K562 (cell line): ENCODE results near the gene TFF3. TPM values are rescaled to one million over a fixed set of nuclear protein-coding genes. Genes with fewer than 3 reads are reported as not detected.

Experiments used
- NFYB ChIP-seq: IDR thresholded peaks from 2 replicates; pipeline ENCODE4 v1.6.1; 2011; ENCODE audit warnings: mild to moderate bottlenecking, moderate library complexity; ENCODE audit not compliant: insufficient read length; ENCODE audit errors: extremely low read depth
- TCF7L2 ChIP-seq: fragments of 150-350 bp; IDR thresholded peaks from 2 replicates; pipeline ENCODE4 v1.6.1; 2016; ENCODE audit warnings: low read depth, mild to moderate bottlenecking, low read length, moderate library complexity
- WHSC1 ChIP-seq: IDR thresholded peaks from one replicate; pipeline ENCODE4 v1.6.1; 2012; ENCODE audit warnings: low read length, control low read depth, inconsistent platforms
- ZNF165 ChIP-seq: fragments of 250-450 bp; sonication (Bioruptor Pico); IDR thresholded peaks from 2 replicates; pipeline ENCODE4 v1.4.0; 2020; ENCODE audit warnings: borderline replicate concordance
- polyA plus RNA-seq, 8 experiments: library from polyadenylated mRNA; depleted of rRNA in 4 of 8; stranded (reverse) in 5 of 8; unstranded in 3 of 8; fragments of >200 nt; fragmentation: Nextera tagmentation in 2 of 8; fragmentation: Illumina TruSeq in 1 of 8; extraction: Ambion mirVana in 2 of 8; extraction: Trizol in 1 of 8; gene quantifications; 2 replicates each; pipeline versions ENCODE4 v1.2.1 to v1.2.3, GENCODE V29; 2011 to 2014; ENCODE audit warnings: inconsistent platforms in 1 of 8, missing spikeins in 1 of 8
- total RNA-seq, 7 experiments: library from RNA; depleted of rRNA in 6 of 7; stranded (reverse); fragments of >200 nt in 6 of 7; fragmentation: Illumina TruSeq in 2 of 7; extraction: Trizol in 2 of 7; gene quantifications; 2 replicates each; pipeline versions ENCODE4 v1.2.1 to v1.2.3, GENCODE V29; 2011 to 2021; ENCODE audit warnings: low replicate concordance in 1 of 7
- TF ChIP-seq, protein P1 (sequence below): sonication (generic); formaldehyde crosslinking; IDR thresholded peaks from 2 replicates; pipeline ENCODE4 v1.4.0; 2020; ENCODE audit warnings: mild to moderate bottlenecking, missing genetic modification reagents
- TF ChIP-seq, protein P2 (sequence below): fragments of 250-450 bp; sonication (Bioruptor Pico); IDR thresholded peaks from 2 replicates; pipeline ENCODE4 v1.5.1; 2021; ENCODE audit warnings: mild to moderate bottlenecking

The TFF3 gene
- total and polyA plus RNA-seq, 9 of the 15 experiments (the other 6 are each of a cell fraction or from before 2014, with no cell fraction given), result 0.78 TPM; not detected in 8

DNA sequence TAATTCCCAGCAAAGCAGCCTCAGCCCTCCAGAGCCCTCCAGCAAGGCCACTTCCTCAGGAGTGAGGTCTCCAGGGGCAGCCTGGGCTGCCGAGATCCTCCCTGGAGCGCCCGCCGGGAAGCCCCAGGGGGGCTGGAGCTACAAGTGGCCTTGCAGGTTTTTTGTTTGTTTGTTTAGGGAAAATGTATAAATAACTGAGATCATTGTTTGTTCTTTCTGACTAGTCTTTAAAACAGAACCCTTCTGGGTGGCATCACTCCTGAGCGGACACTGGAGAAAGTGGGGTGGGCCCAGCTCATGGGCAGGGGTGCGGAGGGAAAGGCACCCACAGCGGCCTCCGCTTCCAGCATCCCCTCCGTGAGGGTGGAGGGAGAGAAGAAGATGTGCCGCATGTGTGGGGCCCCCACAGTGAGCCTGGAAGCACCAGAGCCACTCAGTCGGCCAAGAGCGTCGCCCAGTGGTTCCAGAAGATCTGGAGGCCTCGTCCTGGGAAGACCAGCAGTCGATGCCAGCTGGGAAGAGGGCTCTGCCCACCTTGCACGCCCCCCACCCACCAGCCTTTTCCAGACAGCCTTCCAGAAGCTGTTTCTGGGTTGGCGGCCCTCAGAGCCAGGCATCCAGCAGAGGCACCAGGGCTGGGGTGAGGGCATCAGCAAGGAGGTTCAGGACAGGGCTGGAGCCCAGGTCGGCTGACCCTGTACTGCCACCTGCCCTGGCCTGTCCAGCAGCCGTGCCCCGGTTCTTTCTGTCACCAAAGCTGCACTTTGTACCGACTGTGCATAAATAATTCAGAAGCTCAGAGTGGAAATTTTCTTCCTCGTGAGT lies 34.6 kb downstream of the TFF3 start (continued):
- TF ChIP-seq, protein P1, sequence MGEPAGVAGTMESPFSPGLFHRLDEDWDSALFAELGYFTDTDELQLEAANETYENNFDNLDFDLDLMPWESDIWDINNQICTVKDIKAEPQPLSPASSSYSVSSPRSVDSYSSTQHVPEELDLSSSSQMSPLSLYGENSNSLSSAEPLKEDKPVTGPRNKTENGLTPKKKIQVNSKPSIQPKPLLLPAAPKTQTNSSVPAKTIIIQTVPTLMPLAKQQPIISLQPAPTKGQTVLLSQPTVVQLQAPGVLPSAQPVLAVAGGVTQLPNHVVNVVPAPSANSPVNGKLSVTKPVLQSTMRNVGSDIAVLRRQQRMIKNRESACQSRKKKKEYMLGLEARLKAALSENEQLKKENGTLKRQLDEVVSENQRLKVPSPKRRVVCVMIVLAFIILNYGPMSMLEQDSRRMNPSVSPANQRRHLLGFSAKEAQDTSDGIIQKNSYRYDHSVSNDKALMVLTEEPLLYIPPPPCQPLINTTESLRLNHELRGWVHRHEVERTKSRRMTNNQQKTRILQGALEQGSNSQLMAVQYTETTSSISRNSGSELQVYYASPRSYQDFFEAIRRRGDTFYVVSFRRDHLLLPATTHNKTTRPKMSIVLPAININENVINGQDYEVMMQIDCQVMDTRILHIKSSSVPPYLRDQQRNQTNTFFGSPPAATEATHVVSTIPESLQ (CRISPR knock-in tag), result no peak
- TF ChIP-seq ZNF165 (CRISPR knock-in tag), result no peak
- TF ChIP-seq NFYB, result no peak
- TF ChIP-seq TCF7L2, result no peak
- TF ChIP-seq WHSC1, result no peak
- TF ChIP-seq, protein P2, sequence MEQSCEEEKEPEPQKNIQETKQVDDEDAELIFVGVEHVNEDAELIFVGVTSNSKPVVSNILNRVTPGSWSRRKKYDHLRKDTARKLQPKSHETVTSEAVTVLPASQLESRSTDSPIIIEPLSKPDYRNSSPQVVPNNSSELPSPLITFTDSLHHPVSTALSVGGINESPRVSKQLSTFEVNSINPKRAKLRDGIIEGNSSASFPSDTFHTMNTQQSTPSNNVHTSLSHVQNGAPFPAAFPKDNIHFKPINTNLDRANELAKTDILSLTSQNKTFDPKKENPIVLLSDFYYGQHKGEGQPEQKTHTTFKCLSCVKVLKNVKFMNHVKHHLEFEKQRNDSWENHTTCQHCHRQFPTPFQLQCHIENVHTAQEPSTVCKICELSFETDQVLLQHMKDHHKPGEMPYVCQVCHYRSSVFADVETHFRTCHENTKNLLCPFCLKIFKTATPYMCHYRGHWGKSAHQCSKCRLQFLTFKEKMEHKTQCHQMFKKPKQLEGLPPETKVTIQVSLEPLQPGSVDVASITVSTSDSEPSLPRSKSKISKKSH, result no peak
